BE2C (cell line): ENCODE results near the gene PPFIA3.

ENCODE experiments used
- DNase-seq: peaks from one replicate; pipeline ENCODE4 v3.0.0-alpha.2; 2020
- H3K27me3 ChIP-seq: fragments of 250-450 bp; sonication (Bioruptor Pico); 2 replicates; pipeline ENCODE4 v1.5.1; 2020; ENCODE audit warnings: mild to moderate bottlenecking
- H3K36me3 ChIP-seq: fragments of 250-450 bp; sonication (Bioruptor Pico); 2 replicates; pipeline ENCODE4 v1.5.1; 2020; ENCODE audit warnings: mild to moderate bottlenecking
- H3K4me1 ChIP-seq: fragments of 250-450 bp; sonication (Bioruptor Pico); 2 replicates; pipeline ENCODE4 v1.5.1; 2020
- H3K4me3 ChIP-seq: 2 replicates; pipeline ENCODE4 v1.5.1; 2011; ENCODE audit warnings: low read depth, low read length
- H3K9me3 ChIP-seq: fragments of 250-450 bp; sonication (Bioruptor Pico); 2 replicates; pipeline ENCODE4 v1.5.1; 2020
- TF ChIP-seq, protein P1 (sequence below): IDR thresholded peaks from 2 replicates; pipeline ENCODE4 v1.5.1; 2012; ENCODE audit warnings: mild to moderate bottlenecking, low read depth, low read length

Gene PPFIA3

DNA sequence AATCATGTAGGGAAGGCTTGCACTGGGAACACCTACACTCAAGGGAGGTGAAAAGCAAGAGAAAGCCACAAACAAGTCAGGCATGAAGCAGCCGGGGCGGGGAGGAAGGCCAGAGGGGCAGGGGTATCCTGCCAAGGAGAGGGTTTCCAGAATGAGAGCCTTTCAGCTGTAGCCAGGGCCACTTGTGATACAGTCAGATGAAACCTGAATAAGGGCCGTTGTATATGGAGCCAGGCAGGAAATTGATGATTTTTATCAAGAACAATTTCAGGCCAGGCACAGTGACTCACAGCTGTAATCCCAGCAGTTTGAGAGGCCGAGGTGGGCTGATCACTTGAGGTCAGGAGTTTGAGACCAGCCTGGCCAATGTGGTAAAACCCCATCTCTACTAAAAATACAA lies 42.6 kb downstream of the PPFIA3 start:
- Histone ChIP-seq H3K4me1 (peaks cover 3% of the 10 kb centered on the region; the same call in 1 of the 2 replicates), H3K4me3 (no peak overlapping the region), H3K36me3 (no peaks in the 10 kb centered on the region), H3K27me3 (no peaks in the 10 kb centered on the region; the same call in 1 of the 2 replicates), H3K9me3 (no peaks in the 10 kb centered on the region)
- TF ChIP-seq, protein P1, sequence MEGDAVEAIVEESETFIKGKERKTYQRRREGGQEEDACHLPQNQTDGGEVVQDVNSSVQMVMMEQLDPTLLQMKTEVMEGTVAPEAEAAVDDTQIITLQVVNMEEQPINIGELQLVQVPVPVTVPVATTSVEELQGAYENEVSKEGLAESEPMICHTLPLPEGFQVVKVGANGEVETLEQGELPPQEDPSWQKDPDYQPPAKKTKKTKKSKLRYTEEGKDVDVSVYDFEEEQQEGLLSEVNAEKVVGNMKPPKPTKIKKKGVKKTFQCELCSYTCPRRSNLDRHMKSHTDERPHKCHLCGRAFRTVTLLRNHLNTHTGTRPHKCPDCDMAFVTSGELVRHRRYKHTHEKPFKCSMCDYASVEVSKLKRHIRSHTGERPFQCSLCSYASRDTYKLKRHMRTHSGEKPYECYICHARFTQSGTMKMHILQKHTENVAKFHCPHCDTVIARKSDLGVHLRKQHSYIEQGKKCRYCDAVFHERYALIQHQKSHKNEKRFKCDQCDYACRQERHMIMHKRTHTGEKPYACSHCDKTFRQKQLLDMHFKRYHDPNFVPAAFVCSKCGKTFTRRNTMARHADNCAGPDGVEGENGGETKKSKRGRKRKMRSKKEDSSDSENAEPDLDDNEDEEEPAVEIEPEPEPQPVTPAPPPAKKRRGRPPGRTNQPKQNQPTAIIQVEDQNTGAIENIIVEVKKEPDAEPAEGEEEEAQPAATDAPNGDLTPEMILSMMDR = no peak
- DNase-seq = peak; percentile 28

DNA sequence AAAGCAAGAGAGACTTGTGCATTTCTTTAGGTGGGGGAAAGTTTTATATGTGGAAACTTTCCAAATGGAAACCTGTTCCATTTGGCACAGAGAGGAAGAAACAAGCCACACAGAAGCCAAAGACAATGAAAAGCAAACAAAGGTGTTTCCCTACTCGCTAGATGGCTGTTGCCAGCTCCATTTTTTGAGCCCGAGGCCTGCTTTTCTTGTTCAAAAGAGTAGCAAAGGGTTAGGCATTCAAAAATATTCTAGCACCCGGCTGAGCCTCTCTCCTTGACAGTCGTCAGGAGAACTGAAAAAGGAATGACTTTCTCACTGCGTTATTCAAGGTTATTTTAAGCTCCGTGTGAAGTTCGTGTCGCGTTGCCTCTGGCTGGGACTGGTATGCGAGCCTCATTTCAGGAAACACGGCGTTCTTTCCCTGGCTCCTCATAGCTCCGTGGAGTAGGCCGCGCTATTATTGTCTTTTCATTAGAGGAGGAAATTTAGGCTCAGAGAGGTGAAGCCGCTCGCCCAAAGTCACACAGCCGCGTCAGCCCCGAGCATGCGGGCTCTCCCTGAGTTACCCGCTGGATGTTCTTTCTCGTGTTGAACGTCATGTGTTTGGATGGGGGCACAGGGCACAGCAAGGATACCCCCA lies 45.9 kb downstream of the PPFIA3 start:
- Histone ChIP-seq H3K9me3 (no peaks in the 10 kb centered on the region), H3K36me3 (no peaks in the 10 kb centered on the region), H3K4me1 (no peaks in the 10 kb centered on the region), H3K4me3 (no peak overlapping the region), H3K27me3 (no peaks in the 10 kb centered on the region; the same call in 1 of the 2 replicates)
- TF ChIP-seq, protein P1 = no peak
- no peak for DNase-seq

DNA sequence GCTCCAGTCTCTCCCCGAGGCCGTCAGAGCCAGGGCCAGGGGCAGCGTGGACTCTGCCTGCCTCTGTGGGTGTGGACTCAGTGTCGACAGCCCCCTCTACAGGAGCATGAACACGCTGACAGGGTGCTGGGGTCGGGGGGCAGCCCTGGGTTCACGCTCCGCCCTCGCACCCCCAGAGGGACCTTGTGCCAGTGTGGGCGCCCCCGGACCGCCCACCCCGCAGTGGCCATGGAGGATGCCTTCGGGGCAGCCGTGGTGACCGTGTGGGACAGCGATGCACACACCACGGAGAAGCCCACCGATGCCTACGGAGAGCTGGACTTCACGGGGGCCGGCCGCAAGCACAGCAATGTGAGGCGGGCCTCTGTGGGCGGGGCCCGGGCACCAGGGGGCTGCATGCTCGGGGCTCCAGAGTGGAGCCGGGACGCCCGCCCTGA lies 46.5 kb downstream of the PPFIA3 start:
- Histone ChIP-seq H3K4me3 (no peak overlapping the region), H3K27me3 (no peaks in the 10 kb centered on the region; the same call in 1 of the 2 replicates), H3K36me3 (no peaks in the 10 kb centered on the region), H3K4me1 (no peaks in the 10 kb centered on the region), H3K9me3 (no peaks in the 10 kb centered on the region)
- TF ChIP-seq, protein P1 = 0 out of 2 replicates have a peak, but pooled peaks have one; percentile 11
- DNase-seq = no peak

DNA sequence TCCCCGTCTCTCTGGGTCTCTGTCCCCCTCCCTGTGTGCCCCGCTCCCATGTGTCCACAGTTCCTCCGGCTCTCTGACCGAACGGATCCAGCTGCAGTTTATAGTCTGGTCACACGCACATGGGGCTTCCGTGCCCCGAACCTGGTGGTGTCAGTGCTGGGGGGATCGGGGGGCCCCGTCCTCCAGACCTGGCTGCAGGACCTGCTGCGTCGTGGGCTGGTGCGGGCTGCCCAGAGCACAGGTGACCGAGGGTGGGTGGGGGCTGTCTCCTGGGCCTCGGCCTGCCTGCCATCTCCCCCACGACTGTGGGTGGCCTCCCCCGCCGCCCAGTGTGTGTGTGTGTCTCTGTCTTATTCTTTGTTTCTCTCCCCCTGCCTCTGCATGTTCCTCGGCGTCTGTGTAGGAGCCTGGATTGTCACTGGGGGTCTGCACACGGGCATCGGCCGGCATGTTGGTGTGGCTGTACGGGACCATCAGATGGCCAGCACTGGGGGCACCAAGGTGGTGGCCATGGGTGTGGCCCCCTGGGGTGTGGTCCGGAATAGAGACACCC lies 48.6 kb downstream of the PPFIA3 start:
- no peak for DNase-seq

DNA sequence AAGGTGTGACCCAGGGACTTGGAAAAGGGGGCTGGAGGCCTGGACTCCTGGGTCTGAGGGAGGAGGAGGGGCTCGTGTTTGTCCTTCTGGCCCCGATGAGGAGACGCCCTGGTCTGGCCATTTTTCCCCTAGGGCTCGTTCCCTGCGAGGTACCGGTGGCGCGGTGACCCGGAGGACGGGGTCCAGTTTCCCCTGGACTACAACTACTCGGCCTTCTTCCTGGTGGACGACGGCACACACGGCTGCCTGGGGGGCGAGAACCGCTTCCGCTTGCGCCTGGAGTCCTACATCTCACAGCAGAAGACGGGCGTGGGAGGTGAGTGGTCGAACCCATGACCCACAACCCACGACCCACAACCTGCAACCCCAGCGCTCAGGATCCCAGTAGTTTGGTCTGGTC lies 49.1 kb downstream of the PPFIA3 start:
- TF ChIP-seq, protein P1 = no peak
- Histone ChIP-seq H3K36me3 (no peaks in the 10 kb centered on the region), H3K4me1 (no peaks in the 10 kb centered on the region), H3K9me3 (no peaks in the 10 kb centered on the region), H3K4me3 (no peak overlapping the region), H3K27me3 (no peaks in the 10 kb centered on the region; the same call in 1 of the 2 replicates)
- no peak for DNase-seq

More for the DNA sequence above, 48.6 kb downstream of the PPFIA3 start:
- TF ChIP-seq, protein P1 = no peak
- Histone ChIP-seq H3K27me3 (no peaks in the 10 kb centered on the region; the same call in 1 of the 2 replicates), H3K9me3 (no peaks in the 10 kb centered on the region), H3K36me3 (no peaks in the 10 kb centered on the region), H3K4me3 (no peak overlapping the region), H3K4me1 (no peaks in the 10 kb centered on the region)

DNA sequence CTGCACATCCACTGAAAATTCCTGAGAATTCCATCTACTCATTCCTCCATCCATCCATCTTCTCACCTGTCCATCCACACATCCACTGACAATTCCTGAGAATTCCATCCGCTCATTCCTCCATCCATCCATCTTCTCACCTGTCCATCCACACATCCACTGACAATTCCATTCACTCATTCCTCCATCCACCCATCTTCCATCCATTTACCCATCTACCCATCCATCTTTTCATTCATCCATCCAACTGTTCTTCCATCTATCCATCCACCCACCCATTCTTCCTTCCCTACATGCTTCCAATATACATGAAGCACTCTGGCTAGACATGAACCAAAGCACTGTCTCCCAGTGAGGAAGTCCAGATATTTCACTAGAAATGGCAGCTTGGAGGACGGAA lies 53.9 kb downstream of the PPFIA3 start:
- Histone ChIP-seq H3K4me3 (no peak overlapping the region), H3K36me3 (no peaks in the 10 kb centered on the region), H3K27me3 (no peaks in the 10 kb centered on the region), H3K4me1 (no peaks in the 10 kb centered on the region), H3K9me3 (no peaks in the 10 kb centered on the region)
- TF ChIP-seq, protein P1 = no peak
- DNase-seq = no peak
